SK-N-SH (cell line): ENCODE data around the gene DHRS9. TPM values are rescaled to one million over a fixed set of nuclear protein-coding genes. Genes with fewer than 3 reads are reported as not detected.

Source experiments
- CTCF ChIA-PET: fragments of 300-600, 350-600 bp; formaldehyde crosslinking; extraction: SDS; loops from one replicate; lab custom pipeline; 2021; lab: Yijun Ruan, JAX
- POLR2A ChIA-PET: fragments of 350-600 bp; sonication (Branson Sonifier 250); formaldehyde crosslinking; extraction: SDS; loops from one replicate; lab custom pipeline; 2020; ENCODE audit warnings: antibody characterized with exemption, inconsistent platforms; lab: Yijun Ruan, JAX
- DNase-seq: peaks from one replicate; pipeline ENCODE4 v3.0.0; 2012
- H2AFZ ChIP-seq: fragments of 200-600 bp; sonication (generic); 2 replicates; pipeline ENCODE4 v1.8.1; 2016; ENCODE audit warnings: antibody characterized with exemption, mild to moderate bottlenecking, low read depth
- H3F3A ChIP-seq: fragments of 200-600 bp; sonication (generic); replicated peaks from 2 replicates; pipeline ENCODE3; 2016; ENCODE audit warnings: antibody characterized with exemption, mild to moderate bottlenecking; ENCODE audit not compliant: insufficient read depth
- H3K27ac ChIP-seq, 2 experiments: fragments of 200-500 bp in 1 of 2; fragments of 200-600 bp in 1 of 2; sonication (Bioruptor generic) in 1 of 2; sonication (generic), shearing (Covaris generic) in 1 of 2; 2 replicates each; pipeline versions ENCODE4 v1.5.1 to v1.6.1; 2014 to 2016; ENCODE audit warnings: low read depth in 2 of 2, inconsistent platforms in 1 of 2, low read length in 1 of 2, mild to moderate bottlenecking in 1 of 2, mixed read lengths in 1 of 2
- H3K27me3 ChIP-seq: fragments of 200-600 bp; sonication (generic), shearing (Covaris generic); 2 replicates; pipeline ENCODE4 v1.6.1; 2016; ENCODE audit warnings: mixed run types; ENCODE audit not compliant: insufficient read depth
- H3K36me3 ChIP-seq, 2 experiments: fragments of 200-500 bp in 1 of 2; fragments of 200-600 bp in 1 of 2; sonication (Bioruptor generic) in 1 of 2; sonication (generic) in 1 of 2; replicated peaks in 1 of 2; 2 replicates each; pipeline versions ENCODE3 to v1.5.1; 2014 to 2016; ENCODE audit warnings: low read length in 1 of 2, mild to moderate bottlenecking in 1 of 2; ENCODE audit not compliant: insufficient read depth in 2 of 2, control insufficient read depth in 1 of 2
- H3K4me1 ChIP-seq, 2 experiments: fragments of 200-500 bp in 1 of 2; fragments of 200-600 bp in 1 of 2; sonication (Bioruptor generic) in 1 of 2; sonication (generic), shearing (Covaris generic) in 1 of 2; 2 replicates each; pipeline versions ENCODE4 v1.5.1 to v1.6.1; 2014 to 2016; ENCODE audit warnings: low read depth in 1 of 2, low read length in 1 of 2, mixed run types in 1 of 2; ENCODE audit not compliant: insufficient read depth in 2 of 2, control insufficient read depth in 1 of 2
- H3K4me2 ChIP-seq: fragments of 200-600 bp; sonication (generic), shearing (Covaris generic); 2 replicates; pipeline ENCODE4 v1.6.1; 2017; ENCODE audit warnings: mixed run types
- H3K4me3 ChIP-seq, 2 experiments: fragments of 200-500 bp in 1 of 2; fragments of 200-600 bp in 1 of 2; sonication (Bioruptor generic) in 1 of 2; sonication (generic), shearing (Covaris generic) in 1 of 2; 2 replicates each; pipeline versions ENCODE4 v1.5.1 to v1.8.1; 2014 to 2016; ENCODE audit warnings: low read depth in 2 of 2, inconsistent platforms in 1 of 2, low read length in 1 of 2, mild to moderate bottlenecking in 1 of 2, mixed read lengths in 1 of 2, moderate library complexity in 1 of 2
- H3K79me2 ChIP-seq: fragments of 200-600 bp; sonication (generic); 2 replicates; pipeline ENCODE4 v1.8.1; 2017; ENCODE audit warnings: mild to moderate bottlenecking; ENCODE audit not compliant: insufficient read depth
- H3K9ac ChIP-seq: fragments of 200-600 bp; sonication (generic); 2 replicates; pipeline ENCODE4 v1.6.1; 2017; ENCODE audit warnings: mixed run types
- H3K9me2 ChIP-seq: fragments of 200-600 bp; sonication (generic); 2 replicates; pipeline ENCODE4 v1.6.1; 2017; ENCODE audit warnings: mixed run types
- H3K9me3 ChIP-seq: fragments of 200-600 bp; sonication (generic); 2 replicates; pipeline ENCODE4 v1.6.1; 2017; ENCODE audit warnings: mixed run types, mild to moderate bottlenecking, moderate library complexity
- H4K20me1 ChIP-seq: fragments of 200-600 bp; sonication (generic); 2 replicates; pipeline ENCODE4 v1.6.1; 2017; ENCODE audit warnings: mild to moderate bottlenecking, mixed run types; ENCODE audit not compliant: insufficient read depth
- EP300 ChIP-seq, 2 experiments: IDR thresholded peaks; 2 replicates each; pipeline versions ENCODE4 v1.4.0 to v1.6.1; 2012; ENCODE audit warnings: borderline replicate concordance in 1 of 2, low read depth in 1 of 2, low read length in 1 of 2
- EZH2phosphoT487 ChIP-seq: fragments of 200-600 bp; sonication (generic); IDR thresholded peaks from 2 replicates; pipeline ENCODE4 v1.6.1; 2017; ENCODE audit warnings: low read depth, mixed run types, mild to moderate bottlenecking, antibody characterized with exemption, moderate library complexity, borderline replicate concordance
- GATA2 ChIP-seq: sonication (generic); formaldehyde crosslinking; IDR thresholded peaks from 2 replicates; pipeline ENCODE4 v1.5.0; 2020; ENCODE audit warnings: mild to moderate bottlenecking, missing genetic modification reagents
- JUND ChIP-seq: IDR thresholded peaks from 2 replicates; pipeline ENCODE4 v1.4.0; 2012
- MEF2A ChIP-seq: IDR thresholded peaks from 2 replicates; pipeline ENCODE4 v1.4.0; 2012; ENCODE audit warnings: low read depth, borderline replicate concordance
- MXI1 ChIP-seq: IDR thresholded peaks from 2 replicates; pipeline ENCODE4 v1.6.1; 2012; ENCODE audit warnings: mild to moderate bottlenecking, low read depth, low read length, improper control_type of control experiment
- NRF1 ChIP-seq: IDR thresholded peaks from 2 replicates; pipeline ENCODE4 v1.6.1; 2012; ENCODE audit warnings: low read depth, mild to moderate bottlenecking, low read length
- RAD21 ChIP-seq: IDR thresholded peaks from 2 replicates; pipeline ENCODE4 v1.6.1; 2012; ENCODE audit warnings: mild to moderate bottlenecking, low read length
- RCOR1 ChIP-seq: fragments of 150-350 bp; IDR thresholded peaks from 2 replicates; pipeline ENCODE4 v1.6.1; 2017; ENCODE audit warnings: antibody characterized with exemption, low read length
- RFX5 ChIP-seq: IDR thresholded peaks from 2 replicates; pipeline ENCODE4 v1.6.1; 2012; ENCODE audit warnings: mild to moderate bottlenecking, improper control_type of control experiment, low read length
- RXRA ChIP-seq: IDR thresholded peaks from 2 replicates; pipeline ENCODE4 v1.4.0; 2012; ENCODE audit warnings: low read depth, mild to moderate bottlenecking, borderline replicate concordance
- SIN3A ChIP-seq: IDR thresholded peaks from 2 replicates; pipeline ENCODE4 v1.6.1; 2012; ENCODE audit warnings: low read depth, mild to moderate bottlenecking, low read length, moderate library complexity, borderline replicate concordance
- TAF1 ChIP-seq: IDR thresholded peaks from 2 replicates; pipeline ENCODE4 v1.6.1; 2012; ENCODE audit warnings: low read depth, mild to moderate bottlenecking, low read length, moderate library complexity, borderline replicate concordance
- YY1 ChIP-seq: IDR thresholded peaks from 2 replicates; pipeline ENCODE4 v1.4.0; 2012; ENCODE audit warnings: low read depth, mild to moderate bottlenecking
- WGBS: methylation state at CpG from one replicate; pipeline ENCODE4 v1.1.6; 2017; ENCODE audit warnings: low lambda C conversion rate; 5-methylcytosine and 5-hydroxymethylcytosine counted together
- polyA plus RNA-seq, 3 experiments: library from polyadenylated mRNA; depleted of rRNA; stranded (reverse); fragments of >200 nt; gene quantifications; 2 replicates each; pipeline ENCODE4 v1.2.3, GENCODE V29; 2012
- TF ChIP-seq, protein P1 (sequence below): fragments of 150-350 bp; IDR thresholded peaks from 2 replicates; pipeline ENCODE4 v1.6.1; 2016; ENCODE audit warnings: mild to moderate bottlenecking, low read depth, low read length
- TF ChIP-seq, protein P2 (sequence below): IDR thresholded peaks from 2 replicates; pipeline ENCODE4 v1.4.0; 2012; ENCODE audit warnings: low read depth, borderline replicate concordance

Gene DHRS9
- polyA plus RNA-seq, 1 of the 3 experiments (the other 2 are of a cell fraction): not detected

DNA sequence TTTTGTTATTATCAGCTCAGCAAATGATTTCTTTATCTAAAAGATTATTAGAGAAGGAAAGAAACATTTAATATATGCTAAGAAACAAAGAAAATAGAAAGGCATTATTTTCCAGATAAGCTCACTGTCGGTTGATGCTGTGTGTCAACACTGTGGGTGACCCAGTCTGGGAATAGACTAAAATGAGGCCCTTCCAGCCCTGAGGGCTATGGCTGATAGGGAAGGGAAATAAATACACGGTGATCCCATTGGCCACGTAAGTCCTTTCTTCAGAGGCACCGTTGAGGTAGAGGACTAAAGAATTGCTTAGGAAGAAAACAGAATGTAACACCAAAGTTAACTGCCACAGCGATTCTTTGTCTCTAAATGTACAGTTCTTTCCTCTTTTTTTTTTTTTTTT, 40.0 kb upstream of the DHRS9 start:
- Histone ChIP-seq H3K4me1 (no peaks in the 10 kb centered on the region), H3K9me3 (no peaks in the 10 kb centered on the region), H3K9me2 (no peaks in the 10 kb centered on the region), H3K27me3 (no peaks in the 10 kb centered on the region), H3K4me3 (no peak overlapping the region), H3K36me3 (no peaks in the 10 kb centered on the region), H3K27ac (no peak overlapping the region), H3K9ac (no peak overlapping the region), H3K4me2 (no peak overlapping the region), H4K20me1 (no peaks in the 10 kb centered on the region), H3K79me2 (no peaks in the 10 kb centered on the region), H2AFZ (no peak overlapping the region), H3F3A (no peaks in the 10 kb centered on the region)
- ChIA-PET POLR2A (no interaction called here), CTCF (interaction anchor here (1.0 kb wide), 1 partner anchor 103 kb away, joined by 3 read pairs; no protein-coding TSS in a partner anchor)
- WGBS: 48% methylated on average over 5 of the region's 5 CpGs
- TF ChIP-seq SIN3A (no peak), RAD21 (no peak), RFX5 (no peak), JUND (no peak), MEF2A (no peak), EZH2phosphoT487 (no peak), NRF1 (no peak), MXI1 (no peak), YY1 (no peak), RCOR1 (no peak), TAF1 (no peak), EP300 (IDR thresholded peaks at IDR 0.05; ENCODE audit: borderline replicate concordance in 1 of 2, low read depth in 1 of 2, low read length in 1 of 2) (no peak)
- TF ChIP-seq, protein P1, sequence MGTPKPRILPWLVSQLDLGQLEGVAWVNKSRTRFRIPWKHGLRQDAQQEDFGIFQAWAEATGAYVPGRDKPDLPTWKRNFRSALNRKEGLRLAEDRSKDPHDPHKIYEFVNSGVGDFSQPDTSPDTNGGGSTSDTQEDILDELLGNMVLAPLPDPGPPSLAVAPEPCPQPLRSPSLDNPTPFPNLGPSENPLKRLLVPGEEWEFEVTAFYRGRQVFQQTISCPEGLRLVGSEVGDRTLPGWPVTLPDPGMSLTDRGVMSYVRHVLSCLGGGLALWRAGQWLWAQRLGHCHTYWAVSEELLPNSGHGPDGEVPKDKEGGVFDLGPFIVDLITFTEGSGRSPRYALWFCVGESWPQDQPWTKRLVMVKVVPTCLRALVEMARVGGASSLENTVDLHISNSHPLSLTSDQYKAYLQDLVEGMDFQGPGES: no peak
- no peak for DNase-seq

DNA sequence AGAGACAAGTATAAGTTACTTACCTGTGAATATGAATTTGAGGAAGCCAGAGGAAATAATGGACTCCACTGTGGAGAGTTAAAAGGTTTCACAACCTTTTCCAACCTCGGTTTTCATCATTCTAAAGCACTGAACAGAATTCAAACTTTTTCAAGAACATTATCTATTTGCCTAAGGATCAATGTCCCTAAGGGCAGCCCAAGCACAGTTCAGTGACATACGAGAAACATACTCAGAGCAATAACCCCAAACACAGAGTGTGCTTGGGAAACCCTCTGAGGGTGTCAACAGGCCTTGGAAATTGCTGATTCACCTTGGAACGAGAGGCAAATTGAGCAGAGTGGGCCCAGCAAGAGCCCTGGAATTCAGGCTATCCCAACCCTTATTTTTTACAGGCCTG, 38.2 kb upstream of the DHRS9 start, which contains the start of gene ABCB11:
Gene ABCB11, minus strand, starts transcription at position 123 of the 400 bp plus-strand sequence. CDS start 13,199 bp downstream, outside the sequence.
- Histone ChIP-seq H3K4me1 (no peaks in the 10 kb centered on the region), H3K4me2 (no peak within 1 kb of the TSS), H4K20me1 (no peaks in the 10 kb centered on the region), H3K9me2 (no peaks in the 10 kb centered on the region), H3K79me2 (no peaks in the 10 kb centered on the region), H3K27me3 (no peaks in the 10 kb centered on the region), H3K9ac (no peak within 1 kb of the TSS), H3K4me3 (no peak within 1 kb of the TSS), H3K9me3 (no peaks in the 10 kb centered on the region), H3F3A (no peaks in the 10 kb centered on the region), H3K36me3 (no peaks in the 10 kb centered on the region), H2AFZ (no peak within 1 kb of the TSS), H3K27ac (no peak within 1 kb of the TSS)
- CTCF ChIA-PET: interaction anchor here (0.7 kb wide), 1 partner anchor 1449 kb away, joined by 3 read pairs; no protein-coding TSS in a partner anchor
- no peak for DNase-seq
- 10% methylated on average over 3 of the region's 3 CpGs for WGBS
- POLR2A ChIA-PET: no interaction called here
- no peak for TF ChIP-seq SIN3A
- no peak for TF ChIP-seq RXRA
- TF ChIP-seq, protein P2, sequence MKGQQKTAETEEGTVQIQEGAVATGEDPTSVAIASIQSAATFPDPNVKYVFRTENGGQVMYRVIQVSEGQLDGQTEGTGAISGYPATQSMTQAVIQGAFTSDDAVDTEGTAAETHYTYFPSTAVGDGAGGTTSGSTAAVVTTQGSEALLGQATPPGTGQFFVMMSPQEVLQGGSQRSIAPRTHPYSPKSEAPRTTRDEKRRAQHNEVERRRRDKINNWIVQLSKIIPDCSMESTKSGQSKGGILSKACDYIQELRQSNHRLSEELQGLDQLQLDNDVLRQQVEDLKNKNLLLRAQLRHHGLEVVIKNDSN: no peak
- TF ChIP-seq GATA2 (CRISPR knock-in tag): no peak
